Kidney glomerular epithelial cell (primary cell): ENCODE results near the gene KIAA1217.
A peak's percentile ranks its signal among the peaks of the same experiment; 100 is the strongest.

Source experiments
- DNase-seq: peaks from one replicate; lab custom pipeline; 2025; lab: John Stamatoyannopoulos, UW

The KIAA1217 gene

GRCh38 chr10:24207781-24208611 is 942 bp upstream of the KIAA1217 start:
- no peak for DNase-seq

GRCh38 chr10:24209432-24209771 is 464 bp downstream of the KIAA1217 start:
- no peak for DNase-seq

- peak; percentile 68 for DNase-seq
Measured at GRCh38 chr10:24209946-24210491, 1.1 kb downstream of the KIAA1217 start.

GRCh38 chr10:24210501-24210900 is 1.6 kb downstream of the KIAA1217 start:
- DNase-seq: no peak

GRCh38 chr10:24213266-24213665 is 4.3 kb downstream of the KIAA1217 start:
- no peak for DNase-seq

DNA sequence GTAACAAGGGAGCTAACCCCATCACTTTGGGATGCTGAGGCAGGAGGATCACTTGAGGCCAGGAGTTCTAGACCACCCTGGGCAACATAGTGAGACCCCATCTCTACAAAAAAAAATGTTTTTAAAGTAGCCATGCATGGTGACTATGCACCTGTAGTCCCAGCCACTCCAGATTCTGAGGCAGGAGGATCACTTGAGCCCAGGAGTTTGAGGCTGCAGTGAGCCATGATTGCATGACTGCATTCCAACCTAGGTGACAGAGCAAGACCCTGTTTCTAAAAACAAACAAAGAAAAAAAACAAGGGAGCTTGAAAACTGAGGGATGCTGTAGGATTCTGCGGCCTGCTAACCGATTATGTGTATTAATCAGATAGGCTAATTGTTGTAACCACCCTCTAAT is 4.9 kb downstream of the KIAA1217 start:
- no peak for DNase-seq

DNA sequence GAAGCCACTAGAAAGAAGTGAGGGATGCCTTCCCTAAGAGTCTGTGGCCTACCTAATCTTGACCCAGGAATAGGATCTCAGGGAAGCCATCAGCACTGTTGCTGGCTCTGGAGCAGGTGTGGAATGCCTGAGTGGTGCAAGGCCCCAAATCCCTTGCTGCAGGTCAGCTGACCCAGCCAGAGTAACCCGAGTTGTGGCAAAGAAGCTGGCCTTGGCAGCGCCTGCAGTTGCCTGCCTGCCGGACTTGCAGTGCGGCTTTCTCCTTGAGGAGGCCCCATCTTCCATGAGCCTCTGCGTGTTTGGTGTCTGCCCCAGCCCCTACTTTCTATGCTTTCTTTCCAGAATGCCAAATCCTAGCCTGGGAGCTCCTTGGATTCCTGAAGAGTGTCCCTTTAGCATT is 5.8 kb downstream of the KIAA1217 start:
- DNase-seq: no peak

DNA sequence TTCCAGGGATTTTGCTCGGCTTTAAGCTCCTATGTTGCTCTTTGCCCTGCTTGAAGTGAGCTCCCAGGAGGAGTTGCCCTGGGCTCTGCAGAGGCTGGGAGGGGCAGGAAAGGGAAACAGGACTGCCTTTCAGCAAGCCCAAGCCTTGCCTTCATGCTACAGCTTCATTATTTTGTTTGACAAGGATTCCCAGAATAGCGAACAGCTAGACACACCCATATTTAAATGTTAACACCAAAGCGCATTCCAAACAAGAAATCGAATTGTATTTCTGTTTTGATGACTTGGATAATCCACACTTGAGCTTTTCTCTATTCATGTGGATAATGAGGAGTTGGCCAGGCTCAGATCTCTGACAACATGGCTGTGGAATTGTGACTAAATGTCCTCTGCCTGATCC is 6.3 kb downstream of the KIAA1217 start:
- no peak for DNase-seq

DNA sequence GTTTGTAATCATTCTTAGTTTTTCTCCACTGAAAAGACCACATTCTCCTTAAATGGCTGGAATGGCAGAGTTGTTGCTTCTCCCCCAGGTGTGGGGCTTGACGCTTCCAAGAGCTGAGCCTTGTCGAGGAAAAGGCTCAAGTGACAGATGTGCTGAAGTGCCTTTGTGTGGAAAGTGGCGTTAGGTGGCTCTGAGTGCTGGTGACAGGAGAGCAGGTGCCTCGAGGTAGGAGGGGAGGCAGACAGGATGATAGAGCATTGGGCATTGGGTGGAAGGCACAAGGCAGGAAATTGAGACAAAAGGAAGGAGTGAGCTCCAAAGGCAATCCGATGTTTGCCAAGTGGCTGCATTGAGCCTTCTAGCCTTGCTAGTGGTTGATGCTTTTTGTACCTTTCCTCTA is 6.7 kb downstream of the KIAA1217 start:
- no peak for DNase-seq

DNA sequence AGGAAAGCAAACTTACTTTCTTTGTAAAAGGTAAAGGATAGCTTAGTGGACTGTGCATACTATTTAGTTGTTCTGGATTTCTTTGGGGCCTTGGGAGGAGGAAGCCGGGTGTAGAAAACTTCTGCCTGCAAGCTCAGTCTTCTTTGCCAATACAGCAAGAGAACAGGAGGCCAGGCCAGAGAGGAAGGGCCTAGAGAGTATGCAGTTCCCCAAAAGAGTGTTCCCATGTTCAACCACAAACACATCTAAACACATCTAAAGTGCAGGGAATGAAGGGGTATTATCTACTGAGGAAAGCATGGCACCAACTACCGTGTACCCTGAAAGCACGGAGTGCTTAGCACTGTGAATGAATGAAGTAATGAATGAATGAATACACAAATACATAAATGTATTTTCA is 11.0 kb downstream of the KIAA1217 start:
- DNase-seq: no peak

DNA sequence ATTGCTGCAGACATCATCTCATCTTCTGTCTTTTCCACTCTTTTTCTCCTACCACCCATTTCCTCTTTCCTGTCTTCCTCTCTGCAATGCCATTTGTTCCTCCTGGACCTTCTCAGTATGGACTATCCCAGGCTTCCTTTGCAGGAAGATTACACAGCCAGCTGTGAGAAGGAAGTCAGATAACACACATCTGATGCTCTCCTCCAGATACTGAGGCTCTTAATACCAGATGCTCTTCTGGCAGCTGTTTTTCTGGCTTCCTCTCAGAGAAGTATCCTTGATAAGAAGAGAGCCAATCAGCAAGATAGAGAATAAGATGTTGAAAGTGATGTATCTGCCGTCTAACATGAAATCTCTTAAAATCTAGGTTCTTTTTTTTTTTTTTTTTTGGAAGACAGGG is 14.4 kb downstream of the KIAA1217 start:
- DNase-seq: no peak

DNA sequence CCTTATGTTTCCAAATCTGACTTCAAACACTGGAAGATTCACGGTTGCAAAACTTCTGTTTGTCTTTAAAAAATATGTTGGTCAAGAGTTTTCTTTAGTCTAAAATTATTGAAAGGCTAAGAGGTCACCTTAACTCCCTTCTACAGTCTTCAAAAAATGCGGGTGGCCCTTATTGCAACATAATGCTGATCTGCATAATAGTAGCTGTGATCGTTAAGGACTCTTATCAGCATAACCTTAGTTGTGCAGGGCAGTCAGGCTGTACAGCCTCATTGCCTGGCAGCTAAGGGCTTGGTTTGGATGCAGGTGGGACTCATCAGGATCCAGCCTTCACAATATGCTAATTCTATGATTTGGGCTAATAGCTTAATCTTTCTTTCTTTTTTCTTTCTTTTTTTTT is 15.0 kb downstream of the KIAA1217 start:
- DNase-seq: no peak

GRCh38 chr10:24228642-24229041 is 19.7 kb downstream of the KIAA1217 start:
- DNase-seq: no peak

- DNase-seq: no peak
Measured at GRCh38 chr10:24229909-24230308, 21.0 kb downstream of the KIAA1217 start.

DNA sequence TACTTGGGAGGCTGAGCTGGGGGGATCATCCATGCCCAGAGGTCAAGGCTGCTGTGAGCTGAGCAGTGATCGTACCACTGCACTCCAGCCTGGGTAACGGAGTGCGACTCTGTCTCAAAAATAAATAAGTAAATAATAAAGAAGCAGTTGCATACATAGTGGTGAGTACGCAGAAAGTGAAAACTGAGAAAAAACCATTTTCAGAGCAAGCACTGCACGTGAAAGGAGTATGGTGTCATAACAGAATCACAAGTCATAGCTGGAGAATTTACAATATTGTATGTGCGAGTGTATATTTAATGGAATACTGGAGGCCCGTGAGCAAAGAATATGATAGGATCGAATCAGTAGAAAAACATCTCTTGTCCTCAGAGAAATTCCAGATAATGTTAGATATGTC is 22.3 kb downstream of the KIAA1217 start:
- DNase-seq: no peak

DNA sequence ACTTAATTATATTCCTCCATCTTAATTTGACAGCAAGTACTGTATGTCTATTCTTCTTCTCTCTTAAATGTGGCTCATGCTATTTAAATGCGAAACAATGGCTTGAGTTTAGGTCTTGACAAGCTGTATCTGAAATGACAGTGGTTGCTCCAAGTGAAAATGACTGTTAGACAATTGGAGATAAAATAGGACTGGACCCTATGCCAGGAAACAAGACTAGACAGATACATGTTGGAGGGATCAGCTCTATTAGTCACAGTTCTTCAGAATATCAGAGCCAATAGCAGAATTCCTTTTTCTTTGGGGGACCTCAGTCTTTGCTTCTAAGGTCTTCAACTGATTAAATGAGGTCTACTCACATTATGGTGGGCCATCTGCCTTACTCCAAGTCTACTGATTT is 25.8 kb downstream of the KIAA1217 start:
- DNase-seq: no peak

DNA sequence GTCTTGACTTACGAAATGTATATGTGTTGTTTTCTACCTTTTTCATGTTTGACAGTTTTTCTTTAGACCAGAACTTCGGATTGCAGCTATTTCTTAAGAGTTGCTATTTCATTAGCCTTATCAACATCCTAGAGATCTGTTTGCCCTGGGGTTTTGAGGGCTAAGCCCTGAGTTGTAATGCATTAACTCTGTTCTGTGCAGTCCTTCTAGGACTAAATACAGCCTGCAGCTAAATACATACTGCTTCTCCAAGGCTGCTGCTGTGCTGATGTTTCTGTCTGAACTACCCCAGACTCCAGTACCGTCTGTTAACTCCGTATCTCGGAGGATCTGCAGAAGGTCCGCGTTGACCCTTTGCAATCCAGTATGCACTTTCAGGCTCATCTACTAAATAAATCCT is 26.5 kb downstream of the KIAA1217 start:
- DNase-seq: no peak

DNA sequence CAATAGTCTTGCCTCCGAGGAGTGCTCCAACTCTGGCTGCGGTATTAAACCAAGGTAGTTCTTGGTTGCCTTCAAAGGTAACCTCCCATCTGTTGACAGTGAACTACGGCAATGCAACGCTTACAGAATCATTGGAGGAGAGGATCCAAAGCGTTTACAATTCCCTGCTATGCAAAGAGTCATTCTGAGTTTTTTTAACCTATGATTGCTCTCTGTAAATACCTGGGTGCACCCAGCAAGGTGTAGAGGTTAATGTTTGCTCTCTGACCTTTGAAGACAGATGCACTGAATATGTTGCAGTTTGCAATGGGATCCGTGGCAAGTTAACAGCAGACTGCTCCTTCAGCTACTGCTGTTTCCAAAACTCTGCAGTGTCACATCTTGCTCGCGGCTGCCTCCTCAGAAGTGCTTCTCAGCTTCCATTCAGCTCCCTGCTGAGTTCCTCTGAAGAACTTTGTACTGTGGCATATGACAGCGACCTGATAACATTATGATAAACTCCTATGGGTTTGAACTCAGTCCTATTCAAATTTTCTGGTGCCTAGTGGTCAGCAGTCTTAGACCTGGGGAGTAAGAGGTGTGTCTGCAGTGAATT is 29.0 kb downstream of the KIAA1217 start:
- DNase-seq: no peak

DNA sequence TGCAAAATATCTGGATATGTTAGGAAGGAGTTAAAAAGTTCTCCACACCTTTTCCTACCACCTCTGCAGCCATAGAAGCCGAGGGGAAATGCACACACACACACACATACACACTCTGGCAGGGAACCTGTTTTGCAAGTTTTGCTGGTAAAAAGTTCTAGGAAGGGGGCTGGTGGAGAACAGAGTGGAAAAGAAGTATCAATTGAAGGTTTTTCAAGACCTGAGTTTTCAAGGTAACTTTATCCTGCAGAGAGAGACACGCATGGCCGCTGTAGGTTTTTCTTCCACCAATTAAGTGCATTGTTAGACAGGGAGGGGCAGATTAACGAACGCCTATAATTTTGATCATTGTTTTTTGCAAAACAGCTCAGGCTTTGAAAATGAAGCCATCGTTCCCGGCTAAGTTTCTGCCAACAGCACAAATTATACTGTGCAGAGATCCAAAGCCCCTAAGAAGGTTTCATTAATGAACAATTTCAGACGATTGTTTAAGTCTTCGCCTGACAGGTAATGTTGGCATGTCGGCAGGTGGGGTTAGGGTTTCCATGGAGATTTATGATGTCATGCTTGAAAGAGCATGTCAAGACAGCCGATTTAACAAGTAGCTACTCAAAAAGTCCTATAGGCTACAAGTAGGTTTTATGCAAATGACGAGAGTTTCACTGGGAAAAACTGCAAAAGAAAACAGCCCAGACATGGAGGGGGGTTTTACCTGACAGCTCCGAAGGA is 29.7 kb downstream of the KIAA1217 start:
- no peak for DNase-seq

DNA sequence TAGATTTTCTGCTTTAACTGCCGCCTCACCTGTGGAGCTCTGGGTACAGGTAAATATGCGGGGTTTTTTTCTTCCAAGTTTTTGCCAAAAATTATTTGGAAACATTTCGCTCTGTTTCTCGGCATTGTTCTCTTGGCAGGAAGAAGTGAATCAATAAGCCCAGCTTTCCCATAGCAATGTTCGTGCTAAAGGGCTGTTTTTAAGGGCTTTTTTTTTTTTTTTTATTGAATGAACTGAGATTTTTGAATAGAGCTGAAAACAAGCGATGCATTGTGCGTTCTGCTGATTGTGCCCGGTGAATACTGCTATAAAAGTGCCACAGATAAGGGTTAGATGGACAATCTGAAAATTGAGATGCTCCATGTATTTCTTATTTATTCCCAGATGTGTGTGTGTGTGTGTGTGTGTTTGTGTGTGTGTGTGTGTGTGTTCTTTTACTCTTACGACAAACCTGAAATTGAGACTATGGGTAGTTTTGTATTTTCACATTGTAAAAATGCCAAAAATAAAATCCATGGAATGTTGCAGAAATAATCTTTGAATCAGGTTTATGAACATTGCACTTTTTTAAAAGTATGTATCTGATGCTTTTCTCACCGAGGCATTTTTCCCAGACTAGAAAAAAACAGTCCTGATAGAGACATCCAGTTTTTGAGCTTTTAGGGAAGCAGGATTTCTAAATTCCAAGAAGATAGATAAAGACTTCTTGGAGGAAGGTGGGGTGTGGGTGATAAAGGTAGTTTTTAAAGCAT is 30.5 kb downstream of the KIAA1217 start:
- DNase-seq: no peak

GRCh38 chr10:24240041-24240751 is 31.3 kb downstream of the KIAA1217 start:
- DNase-seq: no peak
